Raji (cell line): Measurements from ENCODE around the gene NCMAP.

Experiments
- POLR2A ChIP-seq: IDR thresholded peaks from 2 replicates; pipeline ENCODE4 v1.6.1; 2011; ENCODE audit warnings: low read depth, low read length, control low read depth; ENCODE audit not compliant: insufficient read depth

The NCMAP gene

DNA sequence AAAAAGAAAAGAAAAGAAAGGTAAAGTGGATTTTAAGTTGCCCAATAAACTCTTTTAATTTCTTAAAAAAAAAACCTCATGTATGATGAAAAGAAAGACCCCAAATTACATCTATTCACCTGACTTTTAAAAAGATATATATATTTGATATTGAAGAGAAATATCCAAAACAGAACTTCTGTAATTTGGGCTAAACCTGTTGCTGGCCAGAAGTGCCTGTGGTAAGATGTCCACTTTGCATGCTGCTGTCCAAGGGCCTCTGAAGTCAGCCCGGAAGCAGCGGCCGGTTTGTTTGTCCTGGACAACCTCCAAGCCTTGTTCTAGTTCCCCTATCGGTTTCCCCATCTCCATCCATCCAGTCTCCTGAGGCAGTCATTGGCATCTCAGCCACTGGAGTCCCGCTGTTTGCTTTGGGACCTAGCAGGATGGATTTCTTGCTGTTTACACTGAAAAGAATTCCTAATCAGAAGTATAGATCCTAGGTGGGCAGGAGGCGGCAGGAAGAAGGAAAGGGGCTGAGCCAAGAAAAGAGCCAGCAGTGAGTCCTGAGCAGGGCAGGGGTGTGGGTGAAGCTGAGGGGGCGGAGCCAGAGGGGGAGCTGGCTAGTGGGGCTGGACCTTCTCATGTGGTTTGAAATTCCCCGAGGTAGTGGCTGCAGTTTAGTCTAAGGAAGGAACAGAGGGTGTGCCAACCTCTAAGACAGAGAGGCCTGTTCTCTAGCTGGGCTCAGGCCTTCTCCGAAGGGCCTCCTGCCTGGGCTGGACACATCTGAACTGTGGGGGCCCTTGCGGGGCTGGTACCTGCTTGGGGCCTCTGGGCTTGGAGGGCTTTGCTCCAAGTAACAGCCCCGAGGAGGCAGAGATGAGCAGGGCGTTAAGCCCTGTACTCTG, 3.3 kb downstream of the NCMAP start:
- TF ChIP-seq POLR2A = no peak

DNA sequence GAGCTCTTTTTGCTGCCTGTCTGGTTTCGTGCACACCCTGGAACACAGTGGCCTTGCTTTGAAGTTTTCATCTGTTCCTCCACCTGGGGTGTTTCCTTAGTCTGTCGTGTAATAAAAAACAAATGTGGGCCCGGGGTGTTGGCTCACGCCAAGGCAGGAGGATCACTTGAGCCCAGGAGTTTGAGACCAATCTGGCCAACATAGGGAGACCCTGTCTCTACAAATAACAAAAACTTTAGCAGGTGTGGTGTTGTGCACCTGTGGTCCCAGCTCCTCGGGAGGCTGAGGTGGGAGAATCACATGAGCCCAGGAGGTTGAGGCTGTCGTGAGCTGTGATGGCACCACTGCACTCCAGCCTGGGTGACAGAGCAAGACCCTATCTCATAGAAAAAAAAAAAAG, 4.5 kb downstream of the NCMAP start:
- no peak for TF ChIP-seq POLR2A

DNA sequence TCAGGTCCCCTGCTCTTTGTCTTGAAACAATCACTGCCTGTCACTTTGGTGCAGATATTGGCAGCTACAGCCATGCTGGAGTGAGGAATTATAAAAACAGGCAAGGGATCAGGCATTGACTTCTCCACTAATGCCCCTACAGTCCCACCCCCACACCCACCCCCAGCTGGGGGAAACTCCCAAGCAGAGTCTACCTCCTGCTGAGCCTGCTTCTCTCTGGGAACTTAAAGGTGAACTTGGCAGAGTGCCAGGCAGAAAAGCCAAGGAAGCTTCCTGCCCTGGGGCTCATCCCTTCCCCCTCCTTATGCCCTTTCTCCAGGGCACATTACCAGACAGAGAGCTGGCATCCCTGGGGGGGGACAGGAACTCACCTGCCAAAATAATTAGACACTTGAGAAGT, 6.7 kb downstream of the NCMAP start:
- no peak for TF ChIP-seq POLR2A

DNA sequence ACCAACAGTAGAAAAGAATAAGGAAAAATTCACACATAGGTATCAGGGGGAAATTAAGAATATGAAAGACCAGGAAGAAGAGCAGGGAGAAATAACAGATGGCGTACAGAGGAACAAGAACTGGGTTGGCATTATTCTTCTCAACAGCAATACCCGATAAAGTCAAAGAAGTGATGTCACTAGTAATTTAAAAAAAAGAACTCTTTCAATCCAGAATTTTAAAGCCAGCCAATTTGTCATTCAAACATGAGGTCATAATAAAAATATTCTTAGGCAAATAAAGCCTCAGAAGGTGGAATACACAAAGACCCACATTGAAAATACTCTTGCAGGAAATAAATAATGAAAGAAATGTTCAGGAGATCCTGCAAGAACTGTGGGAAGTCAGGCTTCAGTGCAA, 8.8 kb downstream of the NCMAP start:
- TF ChIP-seq POLR2A = no peak

DNA sequence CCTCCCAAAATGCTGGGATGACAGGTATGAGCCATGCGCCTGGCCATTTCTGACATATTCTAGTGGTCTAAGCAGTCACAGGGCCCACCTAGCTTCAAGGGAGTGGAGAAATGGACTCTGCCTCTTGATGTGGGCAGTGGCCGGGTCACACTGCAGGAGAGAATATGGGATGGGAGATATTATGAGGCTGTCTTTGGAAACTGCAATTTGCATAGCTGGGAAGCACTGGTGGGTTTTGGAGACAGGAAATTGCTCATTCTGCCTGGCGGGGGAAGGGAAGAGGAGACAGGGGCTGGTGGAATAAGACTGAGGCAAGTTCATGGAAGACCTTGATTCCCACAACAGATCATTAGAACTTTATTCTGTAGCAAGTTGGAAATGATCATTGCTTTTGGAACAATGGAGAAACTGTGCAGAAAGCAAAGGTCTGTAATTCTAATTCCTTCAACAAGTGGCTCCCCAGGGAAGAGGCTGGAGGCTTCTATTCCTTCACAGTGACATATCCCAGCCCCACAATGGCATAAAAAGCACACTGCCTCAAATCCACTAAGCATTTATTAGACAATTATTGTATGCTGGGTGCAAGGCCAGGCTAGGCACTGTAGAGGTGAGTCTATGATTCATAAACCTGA, 10.5 kb downstream of the NCMAP start:
- TF ChIP-seq POLR2A = no peak

DNA sequence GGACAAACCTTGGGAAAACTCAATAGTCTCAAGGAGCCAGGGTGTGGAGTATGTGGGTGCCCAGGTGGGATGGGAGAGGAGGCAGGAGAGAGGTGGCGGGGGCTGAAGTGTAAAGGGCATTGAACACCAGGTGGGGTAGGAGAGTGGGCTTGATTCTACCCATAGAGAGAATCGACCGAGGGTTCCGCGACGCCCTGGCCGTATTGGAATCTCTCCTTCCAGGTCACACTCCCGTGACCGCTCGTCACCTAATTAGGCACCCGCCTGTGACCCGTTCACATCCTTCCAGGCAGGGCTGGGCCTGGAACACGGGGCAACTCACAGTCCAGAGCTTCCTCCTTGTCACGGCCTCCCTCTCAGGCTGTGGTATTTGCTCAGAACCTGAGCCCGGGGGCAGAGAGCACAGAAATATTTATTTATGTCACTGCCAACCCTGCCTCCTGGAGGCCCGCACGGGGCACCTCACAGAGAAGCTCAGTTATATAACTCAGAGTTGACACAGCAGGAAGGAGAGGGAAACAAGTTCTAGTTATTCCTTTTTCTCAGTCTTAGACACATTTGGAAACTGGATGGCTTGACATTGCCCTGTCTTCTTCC, 12.0 kb downstream of the NCMAP start:
- no peak for TF ChIP-seq POLR2A

DNA sequence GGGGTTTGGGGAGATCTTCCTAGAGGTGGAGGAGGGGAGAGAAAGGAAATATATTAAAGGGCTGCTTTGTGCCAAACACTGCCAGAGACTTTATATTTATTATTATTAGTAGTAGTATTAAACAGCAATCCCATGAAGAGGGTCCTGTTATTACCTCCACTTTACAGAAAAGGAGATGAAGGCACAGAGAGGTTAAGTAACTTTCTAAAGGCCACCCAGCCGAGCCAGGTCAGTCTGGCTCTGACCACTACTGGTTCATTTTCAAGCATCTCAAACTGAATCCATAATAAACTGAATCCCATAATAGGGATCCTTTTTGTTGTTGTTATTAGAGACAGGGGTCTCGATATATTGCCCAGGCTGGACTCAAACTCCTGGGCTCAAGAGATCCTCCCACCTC, 12.6 kb downstream of the NCMAP start:
- TF ChIP-seq POLR2A = no peak

DNA sequence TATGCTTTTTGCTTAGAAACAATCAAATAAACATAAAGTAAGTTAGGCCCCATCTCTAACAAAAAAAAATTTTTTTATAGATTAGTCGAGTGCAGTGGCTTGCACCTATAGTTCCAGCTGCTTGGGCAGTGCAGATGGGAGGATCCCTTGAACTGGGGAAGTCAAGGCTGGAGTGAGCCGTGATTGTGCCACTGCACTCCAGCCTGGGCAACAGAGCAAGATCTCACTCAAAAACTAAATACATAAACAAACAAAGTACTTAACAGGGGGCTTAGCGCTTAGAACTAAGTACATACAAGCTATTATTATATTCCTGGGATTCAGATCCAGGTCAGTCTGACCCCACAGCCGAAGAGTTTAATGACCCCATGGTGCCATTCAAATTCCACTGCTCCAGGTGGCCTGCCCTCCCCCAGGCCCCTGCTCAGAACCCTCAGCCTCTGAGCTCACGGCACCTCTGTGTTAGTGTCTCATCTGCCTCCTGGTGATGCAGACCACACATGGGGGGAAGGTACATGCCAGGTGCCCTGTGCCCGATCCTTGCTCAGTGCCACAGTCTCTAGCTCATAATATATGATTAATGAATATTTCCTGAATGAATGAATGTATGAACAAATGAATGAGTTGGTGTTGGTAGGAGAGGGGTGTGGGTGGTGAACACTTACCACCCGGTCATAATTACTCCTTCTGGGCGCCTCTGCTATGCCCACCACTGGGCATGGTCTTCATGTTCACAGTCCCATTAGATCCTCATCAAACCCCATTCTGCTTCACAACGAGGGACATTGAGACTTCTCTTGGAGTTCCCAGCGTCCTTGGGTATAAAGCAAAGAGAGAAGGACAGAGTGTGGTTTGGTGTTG, 14.6 kb downstream of the NCMAP start:
- no peak for TF ChIP-seq POLR2A

DNA sequence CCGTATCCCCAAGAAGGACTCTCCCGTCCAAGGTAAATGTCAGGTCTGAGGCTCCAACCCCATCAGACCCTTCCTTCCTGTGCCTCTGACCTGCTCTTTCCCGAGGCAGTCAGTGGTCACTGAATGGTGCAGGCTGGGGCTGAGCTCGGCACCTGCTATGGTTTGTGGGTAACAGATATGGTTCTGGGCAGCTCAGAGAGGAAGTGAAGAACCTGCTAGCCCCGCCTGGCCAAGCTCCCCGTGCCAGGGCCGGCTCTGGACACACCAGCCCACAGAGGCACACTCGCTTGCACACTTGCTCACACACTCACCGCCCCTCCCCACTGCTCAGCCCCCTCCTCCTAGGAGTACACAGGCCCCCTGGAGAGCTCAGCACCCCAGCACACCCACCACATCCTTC, 16.4 kb downstream of the NCMAP start:
- no peak for TF ChIP-seq POLR2A

DNA sequence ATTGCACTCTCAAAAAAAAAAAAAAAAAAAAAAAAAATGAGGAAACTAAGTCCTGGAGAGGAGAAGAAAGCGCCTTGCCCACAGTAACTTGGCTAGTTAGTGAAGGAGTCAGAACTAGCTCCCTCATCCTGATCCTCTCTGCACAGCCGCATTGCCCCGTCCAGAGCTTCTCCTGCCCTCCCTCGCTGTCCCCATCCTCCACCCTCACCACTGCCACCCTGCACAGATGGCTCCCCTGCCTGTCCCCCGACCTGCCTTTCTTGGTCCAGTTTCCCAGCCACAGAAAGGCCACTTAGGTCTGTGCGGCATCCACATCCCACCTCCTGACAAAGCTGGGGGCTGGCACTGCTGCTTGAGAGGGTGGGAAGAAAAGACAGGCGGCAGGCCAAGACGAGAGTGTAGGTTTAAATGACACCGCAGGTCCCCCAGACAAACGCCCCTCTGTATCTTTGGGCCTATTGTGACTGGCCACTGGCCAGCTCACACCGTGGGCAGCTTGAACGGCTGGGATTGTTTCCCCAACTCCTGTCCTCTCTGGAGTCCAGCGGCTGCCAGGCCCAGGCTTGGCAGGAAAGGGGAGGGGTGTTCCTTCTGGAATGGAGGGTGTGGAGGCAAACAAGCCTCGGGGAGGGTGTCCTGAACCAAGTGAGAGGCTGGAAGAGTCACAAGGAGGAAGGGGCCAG, 20.2 kb downstream of the NCMAP start:
- no peak for TF ChIP-seq POLR2A

DNA sequence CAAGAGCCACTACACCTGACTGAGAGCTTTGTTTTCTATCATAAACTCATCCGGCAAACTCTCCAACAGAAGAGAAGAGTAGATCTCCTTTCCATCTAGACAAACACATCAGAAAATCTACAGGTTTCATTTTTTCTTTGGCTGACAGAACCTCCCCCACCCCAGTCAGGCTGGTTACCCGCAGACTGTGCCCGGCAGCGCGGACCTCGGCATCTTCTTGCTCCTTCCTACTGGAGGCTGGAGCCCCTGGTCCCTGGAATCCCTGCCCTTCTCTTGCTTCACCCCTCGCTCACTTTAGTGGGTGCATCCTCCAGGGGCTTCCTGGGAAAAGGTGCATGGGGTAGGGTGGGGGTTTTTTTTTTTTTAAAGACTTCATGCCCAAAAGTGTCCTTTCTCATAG, 23.0 kb downstream of the NCMAP start:
- TF ChIP-seq POLR2A = no peak

DNA sequence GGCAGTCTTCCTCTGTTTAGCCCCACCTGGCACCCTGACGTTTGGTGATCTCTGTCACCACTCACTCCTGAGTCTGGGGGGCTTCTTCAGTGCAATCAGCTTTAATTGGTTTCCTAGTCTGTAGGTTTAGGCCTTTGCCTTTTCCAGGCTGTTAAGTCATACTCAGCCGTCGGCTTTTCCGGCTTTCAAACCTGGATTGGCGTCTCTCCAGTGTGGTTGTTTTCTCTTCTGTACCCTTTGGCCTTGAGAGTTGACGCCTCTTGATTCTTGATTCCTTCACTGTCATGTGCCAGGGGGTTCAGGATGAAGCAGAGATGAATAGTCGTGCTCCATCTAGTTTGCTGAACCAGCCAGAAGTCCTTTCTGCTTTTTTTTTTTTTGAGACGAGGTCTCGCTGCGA, 24.9 kb downstream of the NCMAP start:
- no peak for TF ChIP-seq POLR2A

DNA sequence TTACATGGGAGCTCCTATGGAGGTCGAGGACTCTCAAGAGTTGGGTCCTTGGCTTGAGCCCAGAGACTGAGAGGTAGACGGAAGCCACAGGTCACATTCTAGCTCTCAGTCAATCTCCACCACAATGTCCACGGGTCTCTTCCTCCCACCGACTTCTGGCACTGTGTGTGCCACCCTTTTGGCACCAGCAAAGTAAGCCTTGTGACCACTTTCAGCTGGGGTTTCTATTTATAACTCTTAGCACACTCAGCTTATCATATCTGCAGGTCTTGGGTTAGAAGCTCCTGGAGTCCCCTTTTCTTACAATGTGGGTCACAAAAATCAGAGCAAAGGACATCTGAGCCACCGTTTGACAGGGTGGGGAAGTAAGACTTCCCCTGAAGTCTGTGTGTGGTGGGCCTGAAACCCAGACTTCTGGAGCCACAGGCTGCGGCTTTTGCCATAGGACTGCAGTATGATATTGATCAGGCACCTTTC, 28.3 kb downstream of the NCMAP start:
- no peak for TF ChIP-seq POLR2A

DNA sequence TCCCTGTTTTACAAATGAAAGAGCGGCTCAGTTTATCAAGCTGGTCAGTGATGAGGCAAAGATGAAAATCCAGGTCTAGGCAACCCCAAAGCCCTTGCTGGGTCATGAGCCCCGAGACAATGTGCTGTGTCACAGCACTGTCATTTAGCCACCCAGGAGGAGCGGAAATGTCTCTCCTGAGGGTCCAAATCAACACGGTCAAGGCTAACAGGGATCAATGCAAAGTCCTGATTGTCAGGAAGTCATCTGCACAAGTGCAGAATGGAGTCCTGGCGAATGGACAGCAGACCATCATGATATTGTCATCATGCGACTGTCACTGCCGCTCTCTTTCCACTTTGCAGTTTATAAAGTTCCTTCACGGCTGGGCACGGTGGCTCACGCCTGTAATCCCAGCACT, 30.2 kb downstream of the NCMAP start:
- no peak for TF ChIP-seq POLR2A
